Natural killer cell (primary cell): ENCODE results near the gene SMARCA4. TPM values are rescaled to one million over a fixed set of nuclear protein-coding genes. Genes with fewer than 3 reads are reported as not detected.

ENCODE experiments used
- ATAC-seq, 3 donors: fragments of 150-1000 bp in 2 of 3; fragments of 200-7000 bp in 1 of 3; cut with Tn5 transposase; 1 replicate in 1 of 3; 2 replicates in 2 of 3; pipeline ENCODE4 v1.10.0; 2021; ENCODE audit warnings: mild to moderate bottlenecking in 2 of 3, moderate library complexity in 2 of 3
- DNase-seq, 2 donors: peaks; one replicate each; pipeline versions ENCODE4 v3.0.0 to v3.0.0-alpha.2; 2013 to 2021; ENCODE audit warnings: mixed read lengths in 1 of 2
- H3K27ac ChIP-seq: one replicate; pipeline ENCODE4 v1.5.1; 2013; ENCODE audit warnings: mild to moderate bottlenecking, low read length
- H3K27me3 ChIP-seq: one replicate; pipeline ENCODE4 v1.6.1; 2013; ENCODE audit warnings: low read length; ENCODE audit not compliant: control insufficient read depth, insufficient read depth
- H3K36me3 ChIP-seq: one replicate; pipeline ENCODE4 v1.6.1; 2013; ENCODE audit warnings: low read length; ENCODE audit not compliant: control insufficient read depth, insufficient read depth
- H3K4me1 ChIP-seq: one replicate; pipeline ENCODE4 v1.6.1; 2013; ENCODE audit warnings: low read length; ENCODE audit not compliant: control insufficient read depth, insufficient read depth
- H3K4me3 ChIP-seq: one replicate; pipeline ENCODE4 v1.5.1; 2013; ENCODE audit warnings: low read length
- H3K9me3 ChIP-seq: one replicate; pipeline ENCODE4 v1.6.1; 2013; ENCODE audit warnings: low read length; ENCODE audit not compliant: control insufficient read depth, insufficient read depth
- H3K27ac Mint-ChIP-seq, 2 donors: one replicate each; pipeline ENCODE4 v1.8.0; 2022; ENCODE audit warnings: mild to moderate bottlenecking in 2 of 2, mixed read lengths in 2 of 2, moderate library complexity in 1 of 2
- H3K27me3 Mint-ChIP-seq, 2 donors: one replicate each; pipeline ENCODE4 v1.8.0; 2022; ENCODE audit warnings: low read depth in 2 of 2, mixed read lengths in 2 of 2
- H3K36me3 Mint-ChIP-seq: one replicate; pipeline ENCODE4 v1.8.0; 2022; ENCODE audit warnings: mixed read lengths
- H3K4me1 Mint-ChIP-seq, 2 donors: one replicate each; pipeline ENCODE4 v1.8.0; 2022; ENCODE audit warnings: mixed read lengths in 2 of 2
- H3K4me3 Mint-ChIP-seq: one replicate; pipeline ENCODE4 v1.8.0; 2022; ENCODE audit warnings: mild to moderate bottlenecking, moderate library complexity, mixed read lengths
- H3K9me3 Mint-ChIP-seq, 2 donors: one replicate each; pipeline ENCODE4 v1.8.0; 2022; ENCODE audit warnings: mixed read lengths in 2 of 2
- CTCF ChIP-seq: fragments of 200-600 bp; IDR thresholded peaks from one replicate; pipeline ENCODE4 v1.8.0; 2022; ENCODE audit warnings: antibody characterized with exemption
- WGBS: methylation state at CpG from one replicate; pipeline ENCODE4 v1.1.7; 2013; ENCODE audit warnings: missing lambda C conversion rate; ENCODE audit not compliant: insufficient coverage; 5-methylcytosine and 5-hydroxymethylcytosine counted together
- intact Hi-C: fragments of 100-400 bp; cut with micrococcal nuclease; formaldehyde crosslinking; loops from one replicate; pipeline ENCODE4 v1.14.2; 2022
- total RNA-seq, 4 donors: library from RNA; stranded (reverse); fragments of 120-200 nt in 1 of 4; gene quantifications; one replicate each; pipeline versions ENCODE4 v1.2.3 to v1.2.4, GENCODE V29; 2013 to 2022

Gene SMARCA4
- total RNA-seq, 3 donors from 2014 or later (not counting 1 experiment from before 2014, with no cell fraction given) = 85.4 to 96.1 (median 93.6) TPM

GRCh38 chr19:10922638-10923014, 38.2 kb upstream of the SMARCA4 start:
- ATAC-seq = no peak
- Histone ChIP-seq H3K4me3 (no peak overlapping the region), H3K36me3 (peaks cover 23% of the 10 kb centered on the region), H3K27me3 (no peaks in the 10 kb centered on the region), H3K9me3 (no peaks in the 10 kb centered on the region), H3K4me1 (peaks cover 7% of the 10 kb centered on the region), H3K27ac (no peak overlapping the region)
- no peaks in the 10 kb centered on the region for H3K36me3 Mint-ChIP-seq
- no peak overlapping the region for H3K27ac Mint-ChIP-seq
- WGBS = 98% methylated on average over 10 of the region's 13 CpGs
- intact Hi-C loops = no loop called here
- TF ChIP-seq CTCF = no peak
- peaks cover 0 to 17% of the 10 kb centered on the region in 2 donors for H3K4me1 Mint-ChIP-seq
- H3K9me3 Mint-ChIP-seq = no peaks in the 10 kb centered on the region
- no peak for DNase-seq
- H3K4me3 Mint-ChIP-seq = no peak overlapping the region
- H3K27me3 Mint-ChIP-seq = no peaks in the 10 kb centered on the region

GRCh38 chr19:10923260-10924112, 37.3 kb upstream of the SMARCA4 start:
- H3K4me3 Mint-ChIP-seq = no peak overlapping the region
- H3K4me1 ChIP-seq = peaks cover 13% of the 10 kb centered on the region
- 96% methylated on average over 29 of the region's 29 CpGs for WGBS
- H3K27me3 ChIP-seq = no peaks in the 10 kb centered on the region
- H3K4me3 ChIP-seq = no peak overlapping the region
- H3K36me3 ChIP-seq = peaks cover 23% of the 10 kb centered on the region
- no peaks in the 10 kb centered on the region for H3K9me3 ChIP-seq
- no peak for ATAC-seq
- H3K27ac ChIP-seq = no peak overlapping the region
- no peaks in the 10 kb centered on the region for H3K9me3 Mint-ChIP-seq
- H3K27me3 Mint-ChIP-seq = no peaks in the 10 kb centered on the region
- intact Hi-C loops = no loop called here
- no peak for TF ChIP-seq CTCF
- H3K36me3 Mint-ChIP-seq = no peaks in the 10 kb centered on the region
- H3K27ac Mint-ChIP-seq = no peak overlapping the region
- peaks cover 0 to 23% of the 10 kb centered on the region in 2 donors for H3K4me1 Mint-ChIP-seq
- DNase-seq = no peak

- no peaks in the 10 kb centered on the region for H3K27me3 Mint-ChIP-seq
- no peaks in the 10 kb centered on the region for H3K9me3 Mint-ChIP-seq
- Histone ChIP-seq H3K4me1 (peaks cover 18% of the 10 kb centered on the region), H3K27me3 (no peaks in the 10 kb centered on the region), H3K36me3 (peaks cover 22% of the 10 kb centered on the region), H3K9me3 (no peaks in the 10 kb centered on the region), H3K4me3 (no peak overlapping the region), H3K27ac (no peak overlapping the region)
- intact Hi-C loops = no loop called here
- no peak overlapping the region for H3K27ac Mint-ChIP-seq
- H3K36me3 Mint-ChIP-seq = no peaks in the 10 kb centered on the region
- H3K4me3 Mint-ChIP-seq = no peak overlapping the region
- no peak for TF ChIP-seq CTCF
- ATAC-seq (no peak), DNase-seq (no peak)
- peaks cover 5 to 27% of the 10 kb centered on the region in 2 donors for H3K4me1 Mint-ChIP-seq
- 89% methylated on average over 13 of the region's 13 CpGs for WGBS
These were observed 36.2 kb upstream of the SMARCA4 start for GRCh38 chr19:10924597-10924996.
